OCI-LY1 (cell line): ENCODE data around the gene LDAH.

Experiments
- H2AFZ ChIP-seq: fragments of 200-600 bp; sonication (generic), shearing (Covaris generic); 2 replicates; pipeline ENCODE4 v1.6.0; 2014; ENCODE audit warnings: antibody characterized with exemption, mild to moderate bottlenecking, low read length
- H3F3A ChIP-seq: fragments of 200-600 bp; sonication (generic), shearing (Covaris generic); 2 replicates; pipeline ENCODE4 v1.6.0; 2014; ENCODE audit warnings: mild to moderate bottlenecking, antibody characterized with exemption, low read length, moderate library complexity; ENCODE audit not compliant: insufficient read depth
- H3K27ac ChIP-seq: fragments of 200-600 bp; sonication (generic); 2 replicates; pipeline ENCODE4 v1.5.1; 2014; ENCODE audit warnings: low read length, mixed run types, mild to moderate bottlenecking, low read depth; ENCODE audit not compliant: poor library complexity, severe bottlenecking
- H3K27me3 ChIP-seq: fragments of 200-600 bp; sonication (generic); 2 replicates; pipeline ENCODE4 v1.6.0; 2014; ENCODE audit warnings: antibody characterized with exemption, mild to moderate bottlenecking, low read length, moderate library complexity; ENCODE audit not compliant: insufficient read depth
- H3K36me3 ChIP-seq: fragments of 200-600 bp; sonication (generic); 2 replicates; pipeline ENCODE4 v1.6.1; 2014; ENCODE audit warnings: mild to moderate bottlenecking, antibody characterized with exemption, low read length, moderate library complexity, mixed read lengths; ENCODE audit not compliant: insufficient read depth
- H3K4me1 ChIP-seq: fragments of 200-600 bp; sonication (generic); 2 replicates; pipeline ENCODE4 v1.5.1; 2014; ENCODE audit warnings: mild to moderate bottlenecking, low read length, moderate library complexity; ENCODE audit not compliant: insufficient read depth, severe bottlenecking
- H3K4me2 ChIP-seq: fragments of 200-600 bp; sonication (generic), shearing (Covaris generic); 2 replicates; pipeline ENCODE4 v1.6.1; 2014; ENCODE audit warnings: low read length
- H3K4me3 ChIP-seq: fragments of 200-600 bp; sonication (generic); 2 replicates; pipeline ENCODE4 v1.5.1; 2014; ENCODE audit warnings: low read length, low read depth, mild to moderate bottlenecking, mixed read lengths; ENCODE audit not compliant: poor library complexity, severe bottlenecking
- H3K79me2 ChIP-seq: fragments of 200-600 bp; shearing (Covaris generic); 2 replicates; pipeline ENCODE4 v1.6.1; 2016; ENCODE audit warnings: mixed run types, low read length, mixed read lengths; ENCODE audit not compliant: insufficient read depth
- H3K9ac ChIP-seq: fragments of 200-600 bp; sonication (generic), shearing (Covaris generic); 2 replicates; pipeline ENCODE4 v1.6.1; 2014; ENCODE audit warnings: mild to moderate bottlenecking, low read length, mixed read lengths
- H3K9me2 ChIP-seq: fragments of 200-600 bp; sonication (generic), shearing (Covaris generic); 2 replicates; pipeline ENCODE4 v1.6.1; 2014; ENCODE audit warnings: low read depth, mild to moderate bottlenecking, low read length, mixed read lengths
- H3K9me3 ChIP-seq: fragments of 200-600 bp; shearing (Covaris generic); 2 replicates; pipeline ENCODE4 v1.6.1; 2014; ENCODE audit warnings: low read length, mixed read lengths
- H4K20me1 ChIP-seq: fragments of 200-600 bp; sonication (generic), shearing (Covaris generic); 2 replicates; pipeline ENCODE4 v1.6.0; 2016; ENCODE audit warnings: mild to moderate bottlenecking, low read length; ENCODE audit not compliant: insufficient read depth
- CTCF ChIP-seq: fragments of 200-600 bp; sonication (generic), shearing (Covaris generic); IDR thresholded peaks from 2 replicates; pipeline ENCODE4 v1.5.1; 2017; ENCODE audit warnings: mild to moderate bottlenecking, antibody characterized with exemption, low read length, moderate library complexity, mixed read lengths
- EZH2 ChIP-seq: fragments of 200-600 bp; sonication (generic), shearing (Covaris generic); IDR thresholded peaks from 2 replicates; pipeline ENCODE4 v1.8.0; 2017; ENCODE audit warnings: borderline replicate concordance, mixed run types, mild to moderate bottlenecking, antibody characterized with exemption, low read length, moderate library complexity, mixed read lengths

Gene LDAH

DNA sequence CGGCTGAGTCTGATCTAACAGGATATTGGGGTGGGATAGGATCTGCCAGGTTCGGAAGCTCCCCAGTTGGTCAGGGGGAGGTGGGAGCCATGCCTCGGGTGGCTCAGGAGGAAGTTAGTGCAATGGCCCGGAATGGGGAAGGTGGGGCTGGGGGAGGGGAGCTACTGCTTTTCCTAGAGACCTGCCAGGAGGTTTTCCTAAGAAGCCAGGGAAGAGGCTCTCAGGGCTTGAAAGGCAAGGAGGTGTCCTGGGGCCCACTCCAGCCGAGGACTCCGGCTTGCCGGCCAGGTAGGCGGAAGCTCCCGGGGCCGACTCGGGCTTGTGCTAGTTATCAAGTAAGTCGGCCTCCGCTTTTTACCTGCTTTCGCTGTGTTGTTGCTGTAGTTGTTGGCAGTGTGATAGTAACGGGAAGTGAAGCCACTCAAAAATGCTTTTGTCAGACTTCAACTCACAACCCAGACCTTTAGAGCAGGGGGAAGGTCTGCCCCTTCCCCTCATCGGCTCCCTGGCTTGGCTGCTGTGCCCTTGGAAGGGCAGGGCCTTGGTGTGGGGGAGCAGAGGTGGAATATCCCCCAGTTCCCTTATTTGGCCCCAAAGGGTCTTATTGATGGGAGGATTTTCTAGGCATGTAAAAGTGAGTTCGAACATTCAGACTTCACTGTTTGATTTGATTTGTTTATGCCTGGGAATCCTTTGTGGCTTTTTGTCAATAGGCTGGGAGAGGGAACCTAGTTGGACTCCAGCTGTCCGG, 150.5 kb downstream of the LDAH start:
- peaks cover 12% of the 10 kb centered on the region for H3K27me3 ChIP-seq
- no peaks in the 10 kb centered on the region for H3K79me2 ChIP-seq
- no peaks in the 10 kb centered on the region for H4K20me1 ChIP-seq
- no peak overlapping the region for H3K9ac ChIP-seq
- H3K9me2 ChIP-seq, result no peaks in the 10 kb centered on the region
- no peaks in the 10 kb centered on the region for H3K9me3 ChIP-seq
- no peaks in the 10 kb centered on the region for H3F3A ChIP-seq
- peak overlapping the region; percentile 43; the same call in 1 of the 2 replicates for H3K4me2 ChIP-seq
- H3K27ac ChIP-seq, result no peak overlapping the region
- no peak for TF ChIP-seq EZH2
- no peak for TF ChIP-seq CTCF
- peaks cover 23% of the 10 kb centered on the region for H3K4me1 ChIP-seq
- no peaks in the 10 kb centered on the region for H3K36me3 ChIP-seq
- H2AFZ ChIP-seq, result no peak overlapping the region
- H3K4me3 ChIP-seq, result no peak overlapping the region

- Histone ChIP-seq H4K20me1 (no peaks in the 10 kb centered on the region), H3K4me1 (peaks cover 16% of the 10 kb centered on the region), H3K79me2 (no peaks in the 10 kb centered on the region)
Observed at GRCh38 chr2:20671736-20672080, 151.2 kb downstream of the LDAH start.

GRCh38 chr2:20671036-20671735, 151.7 kb downstream of the LDAH start:
- Histone ChIP-seq H4K20me1 (no peaks in the 10 kb centered on the region), H3K4me1 (peaks cover 16% of the 10 kb centered on the region), H3K27ac (no peak overlapping the region), H3K79me2 (no peaks in the 10 kb centered on the region), H3F3A (no peaks in the 10 kb centered on the region), H3K4me2 (no peak overlapping the region), H3K27me3 (peaks cover 12% of the 10 kb centered on the region), H3K9me3 (no peaks in the 10 kb centered on the region), H3K9me2 (no peaks in the 10 kb centered on the region), H3K9ac (no peak overlapping the region), H3K4me3 (no peak overlapping the region), H2AFZ (no peak overlapping the region), H3K36me3 (no peaks in the 10 kb centered on the region)
- TF ChIP-seq CTCF (no peak), EZH2 (no peak)

More at GRCh38 chr2:20671736-20672080, 151.2 kb downstream of the LDAH start:
- no peaks in the 10 kb centered on the region for H3K36me3 ChIP-seq
- H3K9ac ChIP-seq, result no peak overlapping the region
- H3K9me3 ChIP-seq, result no peaks in the 10 kb centered on the region
- H3K9me2 ChIP-seq, result no peaks in the 10 kb centered on the region
- H3K4me2 ChIP-seq, result no peak overlapping the region
- H3K27me3 ChIP-seq, result peaks cover 12% of the 10 kb centered on the region
- H3K27ac ChIP-seq, result no peak overlapping the region
- H2AFZ ChIP-seq, result no peak overlapping the region
- no peak overlapping the region for H3K4me3 ChIP-seq
- H3F3A ChIP-seq, result no peaks in the 10 kb centered on the region
- TF ChIP-seq EZH2, result no peak
